Endothelial cell of umbilical vein (primary cell): ENCODE data around the gene CERS6. TPM values are rescaled to one million over a fixed set of nuclear protein-coding genes. Genes with fewer than 3 reads are reported as not detected.

Experiments used
- BruUV-seq: library from RNA; stranded (reverse); fragments of 400-500 nt; replicated peaks from 2 replicates; lab custom pipeline; 2021; lab: Mats Ljungman, UMichigan
- CTCF ChIA-PET: fragments of 300-600, 350-600 bp; sonication (Branson Sonifier 250); formaldehyde crosslinking; loops from one replicate; lab custom pipeline; 2021; ENCODE audit warnings: antibody characterized with exemption, inconsistent platforms; lab: Charles Lee
- POLR2A ChIA-PET: fragments of 300-600, 350-600 bp; sonication (Branson Sonifier 250); formaldehyde crosslinking; loops from one replicate; lab custom pipeline; 2021; ENCODE audit warnings: antibody characterized with exemption, inconsistent platforms; lab: Charles Lee
- DNase-seq: peaks from one replicate; pipeline ENCODE4 v3.0.0-alpha.2; 2011; ENCODE audit warnings: low read depth, low spot score
- FAIRE-seq: peaks from 2 replicates; lab custom pipeline; 2011; peaks lifted over from hg19 to GRCh38; lab: Jason Lieb, UNC
- H2AFZ ChIP-seq: 2 replicates; pipeline ENCODE4 v1.6.0; 2012; ENCODE audit warnings: low read depth, low read length, control low read depth, inconsistent platforms
- H3K27ac ChIP-seq: 2 replicates; pipeline ENCODE4 v1.5.1; 2011; ENCODE audit warnings: low read depth, mild to moderate bottlenecking, control low read depth, low read length, moderate library complexity; ENCODE audit not compliant: insufficient read depth
- H3K27me3 ChIP-seq, 2 experiments: 2 replicates each; pipeline versions ENCODE4 v1.6.0 to v1.6.1; 2011; ENCODE audit warnings: low read length in 2 of 2, mixed read lengths in 1 of 2; ENCODE audit not compliant: control insufficient read depth in 2 of 2, insufficient read depth in 2 of 2
- H3K36me3 ChIP-seq, 2 experiments: 2 replicates in 1 of 2; 3 replicates in 1 of 2; pipeline ENCODE4 v1.5.1; 2011; ENCODE audit warnings: low read length in 2 of 2, mild to moderate bottlenecking in 1 of 2, moderate library complexity in 1 of 2; ENCODE audit not compliant: control insufficient read depth in 2 of 2, insufficient read depth in 2 of 2; ENCODE audit errors: extremely low read depth in 1 of 2
- H3K4me1 ChIP-seq: 3 replicates; pipeline ENCODE4 v1.5.1; 2011; ENCODE audit warnings: mild to moderate bottlenecking, low read length; ENCODE audit not compliant: control insufficient read depth, insufficient read depth; ENCODE audit errors: extremely low read depth
- H3K4me2 ChIP-seq: 2 replicates; pipeline ENCODE4 v1.6.1; 2011; ENCODE audit warnings: low read length, control low read depth, mixed read lengths; ENCODE audit not compliant: insufficient read depth
- H3K4me3 ChIP-seq, 3 experiments: fragments of 200-600 bp in 1 of 3; sonication (generic), shearing (Covaris generic) in 1 of 3; replicated peaks in 1 of 3; 2 replicates each; pipeline ENCODE4 v1.5.1; 2011 to 2016; ENCODE audit warnings: control low read depth in 3 of 3, low read length in 3 of 3, mild to moderate bottlenecking in 2 of 3, inconsistent platforms in 1 of 3, low read depth in 1 of 3, moderate library complexity in 1 of 3; ENCODE audit not compliant: insufficient read depth in 1 of 3
- H3K79me2 ChIP-seq: 2 replicates; pipeline ENCODE4 v1.6.0; 2012; ENCODE audit warnings: low read length, inconsistent platforms; ENCODE audit not compliant: control insufficient read depth, insufficient read depth
- H3K9ac ChIP-seq: replicated peaks from 2 replicates; pipeline ENCODE3; 2011; ENCODE audit warnings: low read length, control low read depth; ENCODE audit not compliant: insufficient read depth; ENCODE audit errors: extremely low read depth
- H3K9me1 ChIP-seq: replicated peaks from 3 replicates; pipeline ENCODE4 v1.6.0; 2011; ENCODE audit warnings: mild to moderate bottlenecking, low read length; ENCODE audit not compliant: control insufficient read depth, insufficient read depth; ENCODE audit errors: extremely low read depth
- H3K9me3 ChIP-seq: replicated peaks from 2 replicates; pipeline ENCODE4 v1.5.1; 2012; ENCODE audit warnings: low read length, inconsistent platforms; ENCODE audit not compliant: control insufficient read depth, insufficient read depth
- H4K20me1 ChIP-seq: replicated peaks from 2 replicates; pipeline ENCODE3; 2011; ENCODE audit warnings: mild to moderate bottlenecking, low read length; ENCODE audit not compliant: control insufficient read depth, insufficient read depth; ENCODE audit errors: extremely low read depth
- CTCF ChIP-seq, 2 donors: IDR thresholded peaks; 1 replicate in 1 of 2; 2 replicates in 1 of 2; pipeline ENCODE4 v1.5.1; 2011; ENCODE audit warnings: low read length in 2 of 2, mild to moderate bottlenecking in 2 of 2, moderate library complexity in 2 of 2, control low read depth in 1 of 2, inconsistent platforms in 1 of 2, low read depth in 1 of 2; ENCODE audit not compliant: insufficient read depth in 1 of 2; ENCODE audit errors: extremely low read depth in 1 of 2
- EZH2 ChIP-seq: IDR thresholded peaks from 2 replicates; pipeline ENCODE4 v1.6.1; 2012; ENCODE audit warnings: borderline replicate concordance, low read depth, mild to moderate bottlenecking, moderate library complexity, low read length, inconsistent platforms; ENCODE audit not compliant: severe bottlenecking
- FOS ChIP-seq: IDR thresholded peaks from 2 replicates; pipeline ENCODE4 v1.6.1; 2011; ENCODE audit warnings: mild to moderate bottlenecking, low read length, moderate library complexity, borderline replicate concordance; ENCODE audit not compliant: insufficient read depth
- GATA2 ChIP-seq: IDR thresholded peaks from 2 replicates; pipeline ENCODE4 v1.7.0; 2011; ENCODE audit warnings: low read depth, mild to moderate bottlenecking, moderate library complexity, mixed read lengths, low read length; ENCODE audit not compliant: insufficient read length, insufficient read depth
- JUN ChIP-seq: IDR thresholded peaks from 2 replicates; pipeline ENCODE4 v1.6.1; 2011; ENCODE audit warnings: borderline replicate concordance, low read depth; ENCODE audit not compliant: insufficient read length, insufficient read depth
- MAX ChIP-seq: IDR thresholded peaks from 2 replicates; pipeline ENCODE4 v1.6.1; 2011; ENCODE audit not compliant: insufficient read depth, insufficient read length
- MYC ChIP-seq: IDR thresholded peaks from one replicate; pipeline ENCODE4 v1.6.1; 2011; ENCODE audit warnings: mild to moderate bottlenecking, low read depth, low read length
- POLR2A ChIP-seq: IDR thresholded peaks from 2 replicates; pipeline ENCODE4 v1.6.1; 2012; ENCODE audit warnings: low read depth, mild to moderate bottlenecking, control low read depth, low read length
- POLR2AphosphoS5 ChIP-seq: IDR thresholded peaks from 2 replicates; pipeline ENCODE4 v1.6.1; 2012; ENCODE audit warnings: low read depth, mild to moderate bottlenecking, control low read depth, low read length, moderate library complexity; ENCODE audit not compliant: insufficient read depth
- dilution Hi-C: fragments of 300-500 bp; cut with MboI; formaldehyde crosslinking; loops from one replicate; pipeline ENCODE4 v1.15.0; 2019; ENCODE audit warnings: low sequenced_read_pairs; ENCODE audit not compliant: extremely low pct_ligation_motif_present
- intact Hi-C: fragments of 100-400 bp; cut with micrococcal nuclease; formaldehyde crosslinking; loops from one replicate; pipeline ENCODE4 v1.10.0; 2022
- polyA plus RNA-seq, 4 experiments: library from polyadenylated mRNA; depleted of rRNA in 3 of 4; stranded (reverse) in 3 of 4; unstranded in 1 of 4; fragments of >200 nt; gene quantifications; 2 replicates each; pipeline versions ENCODE4 v1.2.1 to v1.2.3, GENCODE V29; 2011 to 2012; ENCODE audit warnings: missing spikeins in 1 of 4
- total RNA-seq: library from RNA; stranded (reverse); gene quantifications from 2 replicates; pipeline ENCODE4 v1.2.3, GENCODE V29; 2021

CERS6 gene
- total and polyA plus RNA-seq, 2 donors (not counting 3 experiments of a cell fraction or from before 2014, with no cell fraction given): 2.7 to 11.7 TPM

GRCh38 chr2:168706806-168707205, 250.7 kb downstream of the CERS6 start:
- Histone ChIP-seq H3K9me3 (no peaks in the 10 kb centered on the region), H3K4me3 (no peak overlapping the region), H3K36me3 (no peaks in the 10 kb centered on the region), H3K9me1 (no peaks in the 10 kb centered on the region), H3K79me2 (no peaks in the 10 kb centered on the region), H3K4me1 (no peaks in the 10 kb centered on the region), H3K9ac (no peak overlapping the region), H3K4me2 (no peak overlapping the region), H3K27me3 (no peaks in the 10 kb centered on the region), H4K20me1 (no peaks in the 10 kb centered on the region), H2AFZ (no peak overlapping the region), H3K27ac (no peak overlapping the region)
- dilution Hi-C loops: no loop called here
- no peak for DNase-seq
- no peak for FAIRE-seq
- ChIA-PET POLR2A (no interaction called here), CTCF (interaction anchor here (0.9 to 2.4 kb wide), 4 partner anchors 21 to 360 kb away, joined by 3 to 21 read pairs (median 4); no protein-coding TSS in a partner anchor)
- no peak for TF ChIP-seq FOS
- TF ChIP-seq CTCF (IDR thresholded peaks at IDR 0.05; ENCODE audit: extremely low read depth in 1 of 2, insufficient read depth in 1 of 2, low read depth in 1 of 2, low read length in 2 of 2): no peak
- no peak for TF ChIP-seq JUN
- no peak for TF ChIP-seq POLR2A
- TF ChIP-seq MAX: no peak
- no peak for TF ChIP-seq EZH2
- no peak for TF ChIP-seq MYC
- no peak for TF ChIP-seq GATA2
- TF ChIP-seq POLR2AphosphoS5: no peak
- no TSS peak for BruUV-seq
- intact Hi-C loops: loop anchor here (5.0 to 10.0 kb wide), 3 partner anchors 50 to 572 kb away; partner anchors contain the start of gene CERS6
